SU-DHL-6 (cell line): ENCODE measurements around the gene PPHLN1.

Experiments
- H2AFZ ChIP-seq: fragments of 200-600 bp; sonication (generic); 2 replicates; pipeline ENCODE4 v1.6.1; 2014; ENCODE audit warnings: low read depth, mild to moderate bottlenecking, moderate library complexity, mixed read lengths, antibody characterized with exemption, low read length; ENCODE audit not compliant: severe bottlenecking
- H3F3A ChIP-seq: fragments of 200-600 bp; shearing (Covaris generic); 2 replicates; pipeline ENCODE4 v1.6.0; 2016; ENCODE audit warnings: antibody characterized with exemption, mild to moderate bottlenecking; ENCODE audit not compliant: insufficient read depth
- H3K27ac ChIP-seq: fragments of 200-600 bp; sonication (generic); 2 replicates; pipeline ENCODE4 v1.5.1; 2016; ENCODE audit warnings: low read depth, mild to moderate bottlenecking, low read length, moderate library complexity, mixed read lengths
- H3K27me3 ChIP-seq: fragments of 200-600 bp; sonication (generic), shearing (Covaris generic); 2 replicates; pipeline ENCODE4 v1.6.0; 2014; ENCODE audit warnings: mild to moderate bottlenecking, low read length
- H3K36me3 ChIP-seq: fragments of 200-600 bp; sonication (generic); 2 replicates; pipeline ENCODE4 v1.6.1; 2014; ENCODE audit warnings: mild to moderate bottlenecking, low read length, mixed read lengths
- H3K4me2 ChIP-seq: fragments of 300-600, 200-600 bp; shearing (Covaris generic), sonication (generic); 2 replicates; pipeline ENCODE4 v1.6.0; 2014; ENCODE audit warnings: low read length, low read depth, mild to moderate bottlenecking; ENCODE audit not compliant: poor library complexity, severe bottlenecking
- H3K4me3 ChIP-seq: fragments of 200-600 bp; sonication (generic); 2 replicates; pipeline ENCODE4 v1.5.1; 2014; ENCODE audit warnings: antibody characterized with exemption, low read length, mild to moderate bottlenecking, mixed read lengths; ENCODE audit not compliant: insufficient read depth, poor library complexity, severe bottlenecking
- H3K79me2 ChIP-seq: fragments of 200-600 bp; sonication (generic); 2 replicates; pipeline ENCODE4 v1.6.1; 2014; ENCODE audit warnings: mild to moderate bottlenecking, low read length, moderate library complexity; ENCODE audit not compliant: insufficient read depth
- H3K9ac ChIP-seq: fragments of 200-600 bp; sonication (generic); 2 replicates; pipeline ENCODE4 v1.7.0; 2014; ENCODE audit warnings: mild to moderate bottlenecking, low read length
- H3K9me2 ChIP-seq: fragments of 200-600 bp; sonication (generic); replicated peaks from 2 replicates; pipeline ENCODE4 v1.6.1; 2014; ENCODE audit warnings: low read length; ENCODE audit not compliant: insufficient read depth
- H3K9me3 ChIP-seq: fragments of 200-600 bp; sonication (generic); 2 replicates; pipeline ENCODE4 v1.6.1; 2014; ENCODE audit warnings: low read length, mixed read lengths; ENCODE audit not compliant: insufficient read depth
- H4K20me1 ChIP-seq: fragments of 200-600 bp; sonication (generic); 2 replicates; pipeline ENCODE4 v1.6.1; 2014; ENCODE audit warnings: low read depth, mild to moderate bottlenecking, antibody characterized with exemption, low read length, moderate library complexity, mixed read lengths
- CTCF ChIP-seq: fragments of 200-600 bp; sonication (generic); IDR thresholded peaks from one replicate; pipeline ENCODE4 v1.5.1; 2017; ENCODE audit warnings: antibody characterized with exemption, mild to moderate bottlenecking, low read length, moderate library complexity; ENCODE audit not compliant: insufficient read depth, poor library complexity, severe bottlenecking
- EZH2phosphoT487 ChIP-seq: fragments of 200-600 bp; sonication (generic), shearing (Covaris generic); conservative IDR thresholded peaks from 2 replicates; pipeline ENCODE4 v1.6.1; 2018; ENCODE audit warnings: mild to moderate bottlenecking, antibody characterized with exemption, low read length, moderate library complexity, mixed read lengths

The PPHLN1 gene

GRCh38 chr12:42484996-42485395 lies 159.0 kb downstream of the PPHLN1 start:
- Histone ChIP-seq H3K4me2 (no peak overlapping the region), H3F3A (peaks cover 4% of the 10 kb centered on the region; the same call in 1 of the 2 replicates), H3K9me3 (no peaks in the 10 kb centered on the region), H3K9ac (no peak overlapping the region), H3K79me2 (no peaks in the 10 kb centered on the region), H3K27me3 (0 out of 2 replicates have a peak, but pooled peaks cover 2% of the 10 kb centered on the region), H3K9me2 (no peaks in the 10 kb centered on the region), H3K4me3 (no peak overlapping the region), H3K36me3 (no peaks in the 10 kb centered on the region), H3K27ac (no peak overlapping the region), H2AFZ (no peak overlapping the region), H4K20me1 (no peaks in the 10 kb centered on the region)
- TF ChIP-seq EZH2phosphoT487 (no peak), CTCF (no peak)

GRCh38 chr12:42485823-42486222 lies 159.9 kb downstream of the PPHLN1 start:
- Histone ChIP-seq H3K4me2 (no peak overlapping the region), H3K9me2 (no peaks in the 10 kb centered on the region), H3K79me2 (no peaks in the 10 kb centered on the region), H3K9ac (no peak overlapping the region), H3K9me3 (no peaks in the 10 kb centered on the region), H3K27ac (no peak overlapping the region), H3K4me3 (no peak overlapping the region), H3K36me3 (no peaks in the 10 kb centered on the region), H2AFZ (no peak overlapping the region), H3F3A (peaks cover 4% of the 10 kb centered on the region; the same call in 1 of the 2 replicates), H3K27me3 (0 out of 2 replicates have a peak, but pooled peaks cover 2% of the 10 kb centered on the region), H4K20me1 (no peaks in the 10 kb centered on the region)
- TF ChIP-seq CTCF (no peak), EZH2phosphoT487 (no peak)

GRCh38 chr12:42486407-42486806 lies 160.4 kb downstream of the PPHLN1 start:
- no peak overlapping the region for H3K4me2 ChIP-seq
- H3F3A ChIP-seq = peaks cover 4% of the 10 kb centered on the region; the same call in 1 of the 2 replicates
- TF ChIP-seq EZH2phosphoT487 (no peak), CTCF (no peak)
- H3K4me3 ChIP-seq = no peak overlapping the region
- H3K79me2 ChIP-seq = no peaks in the 10 kb centered on the region
- no peaks in the 10 kb centered on the region for H3K9me2 ChIP-seq
- no peaks in the 10 kb centered on the region for H3K36me3 ChIP-seq
- H3K9me3 ChIP-seq = no peaks in the 10 kb centered on the region
- no peak overlapping the region for H3K27ac ChIP-seq
- no peak overlapping the region for H3K9ac ChIP-seq
- no peaks in the 10 kb centered on the region for H4K20me1 ChIP-seq
- no peak overlapping the region for H2AFZ ChIP-seq
- H3K27me3 ChIP-seq = 0 out of 2 replicates have a peak, but pooled peaks cover 2% of the 10 kb centered on the region
